Astrocyte (in vitro differentiated cells and primary cell): Measurements from ENCODE around the gene TRIM43.

Experiments used
- CTCF ChIP-seq: IDR thresholded peaks from 2 replicates; pipeline ENCODE4 v1.5.1; 2011; ENCODE audit warnings: low read depth, mild to moderate bottlenecking, inconsistent platforms, low read length, moderate library complexity; ENCODE audit not compliant: insufficient read depth
- EZH2 ChIP-seq: IDR thresholded peaks from 2 replicates; pipeline ENCODE4 v1.6.1; 2012; ENCODE audit warnings: mild to moderate bottlenecking, low read length, inconsistent platforms; ENCODE audit not compliant: insufficient read depth

DNA sequence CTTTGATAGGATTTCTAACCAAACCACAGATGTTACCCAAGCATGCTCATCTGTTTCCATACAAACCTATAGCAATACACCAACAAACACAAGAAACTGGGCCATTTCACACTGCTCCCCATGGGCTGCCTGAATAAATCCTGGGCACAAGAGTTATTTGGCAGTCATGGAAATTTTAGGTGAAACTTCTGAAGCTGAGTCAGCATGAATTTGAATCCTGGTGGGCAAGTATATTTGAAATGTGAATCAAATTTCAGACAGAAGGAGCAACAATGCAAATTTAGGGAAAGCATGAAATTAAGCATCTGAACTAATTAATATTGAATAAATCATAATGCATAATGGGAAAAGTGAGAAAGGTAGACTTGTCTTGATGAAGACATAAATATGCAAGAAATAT lies 15.9 kb upstream of the TRIM43 start:
- TF ChIP-seq CTCF = no peak
- TF ChIP-seq EZH2 = no peak
